ENCODE results near the gene HOXA3.

The HOXA3 gene

GRCh38 chr7:27188386-27189294, 36.3 kb upstream of the HOXA3 start:
- peaks cover 97 to 98% of the 10 kb centered on the region in 2 donors for H3K27me3 ChIP-seq (ENCODE audit: control insufficient read depth in 1 of 2, insufficient read depth in 2 of 2, low read length in 2 of 2)
- H3K36me3 ChIP-seq (ENCODE audit: control insufficient read depth in 1 of 2, insufficient read depth in 2 of 2, low read length in 2 of 2), result no peaks in the 10 kb centered on the region
- no peak overlapping the region for H3K27ac ChIP-seq (ENCODE audit: low read depth, low read length)
- peaks cover 20 to 31% of the 10 kb centered on the region in 2 donors for H3K4me1 ChIP-seq (ENCODE audit: control insufficient read depth in 1 of 2, insufficient read depth in 2 of 2, low read length in 2 of 2)
- H3K9me3 ChIP-seq (ENCODE audit: control insufficient read depth in 1 of 2, low read length in 2 of 2), result no peaks in the 10 kb centered on the region
- peak overlapping the region; percentile 24 to 28 for H3K4me3 ChIP-seq (ENCODE audit: low read depth in 1 of 2, low read length in 2 of 2)
- no peak overlapping the region for H3K9ac ChIP-seq (ENCODE audit: low read depth in 1 of 2, low read length in 2 of 2)

- Histone ChIP-seq H3K27ac (ENCODE audit: low read depth, low read length) (no peak overlapping the region), H3K9me3 (ENCODE audit: control insufficient read depth in 1 of 2, low read length in 2 of 2) (no peaks in the 10 kb centered on the region), H3K36me3 (ENCODE audit: control insufficient read depth in 1 of 2, insufficient read depth in 2 of 2, low read length in 2 of 2) (no peaks in the 10 kb centered on the region), H3K27me3 (ENCODE audit: control insufficient read depth in 1 of 2, insufficient read depth in 2 of 2, low read length in 2 of 2) (peaks cover 97 to 98% of the 10 kb centered on the region in 2 donors), H3K4me3 (ENCODE audit: low read depth in 1 of 2, low read length in 2 of 2) (peak overlapping the region in 1 of 2 donors; percentile 28), H3K9ac (ENCODE audit: low read depth in 1 of 2, low read length in 2 of 2) (no peak overlapping the region), H3K4me1 (ENCODE audit: control insufficient read depth in 1 of 2, insufficient read depth in 2 of 2, low read length in 2 of 2) (peaks cover 20 to 27% of the 10 kb centered on the region in 2 donors)
Observed at GRCh38 chr7:27187475-27188385, 35.3 kb upstream of the HOXA3 start.

GRCh38 chr7:27186668-27187474, 34.5 kb upstream of the HOXA3 start:
- Histone ChIP-seq H3K27ac (ENCODE audit: low read depth, low read length) (no peak overlapping the region), H3K9ac (ENCODE audit: low read depth in 1 of 2, low read length in 2 of 2) (no peak overlapping the region)

DNA sequence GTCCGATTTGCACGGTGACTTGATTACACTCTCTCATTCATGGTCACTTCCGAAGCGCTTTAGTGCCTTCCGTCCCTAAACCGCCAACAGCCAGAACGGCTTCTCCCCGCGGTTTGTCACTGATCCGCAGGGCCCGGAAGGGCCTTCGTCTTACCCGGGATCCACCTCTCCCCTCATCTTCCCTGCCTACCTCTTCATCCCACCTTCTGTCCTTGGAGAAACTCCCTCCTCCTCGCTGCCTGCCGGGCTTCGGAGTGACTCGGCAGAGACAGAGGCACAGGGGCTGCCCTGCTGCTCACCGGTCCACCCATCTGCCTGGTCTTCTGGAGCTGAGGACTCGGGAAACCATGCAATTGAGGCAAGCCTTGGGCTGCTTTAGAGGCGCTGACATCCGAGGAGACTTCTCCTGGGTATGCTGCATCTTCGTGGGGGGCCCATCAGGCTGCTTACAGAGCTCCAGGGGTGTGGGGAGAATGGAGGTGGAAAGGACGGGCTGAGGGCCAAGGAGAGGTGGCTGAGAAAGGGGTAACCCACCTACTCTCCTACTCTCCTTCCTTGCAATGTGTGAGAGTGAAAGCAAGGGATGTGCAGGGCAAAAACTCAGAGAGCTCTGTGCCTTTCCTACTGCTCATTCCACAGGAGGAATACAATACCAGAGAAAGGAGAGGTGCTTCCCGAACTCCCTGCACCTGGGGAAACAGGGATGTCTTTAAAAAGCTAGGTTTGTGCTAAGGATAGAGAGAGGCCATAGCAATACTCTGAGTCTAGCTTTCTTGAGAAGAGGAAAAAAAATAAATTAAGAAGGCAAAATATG, 33.7 kb upstream of the HOXA3 start:
- Histone ChIP-seq H3K4me1 (ENCODE audit: control insufficient read depth in 1 of 2, insufficient read depth in 2 of 2, low read length in 2 of 2) (peaks cover 20 to 27% of the 10 kb centered on the region in 2 donors), H3K9ac (ENCODE audit: low read depth in 1 of 2, low read length in 2 of 2) (no peak overlapping the region), H3K36me3 (ENCODE audit: control insufficient read depth in 1 of 2, insufficient read depth in 2 of 2, low read length in 2 of 2) (no peaks in the 10 kb centered on the region), H3K27me3 (ENCODE audit: control insufficient read depth in 1 of 2, insufficient read depth in 2 of 2, low read length in 2 of 2) (peaks cover 93 to 96% of the 10 kb centered on the region in 2 donors), H3K27ac (ENCODE audit: low read depth, low read length) (no peak overlapping the region), H3K4me3 (ENCODE audit: low read depth in 1 of 2, low read length in 2 of 2) (no peak overlapping the region), H3K9me3 (ENCODE audit: control insufficient read depth in 1 of 2, low read length in 2 of 2) (no peaks in the 10 kb centered on the region)

More at GRCh38 chr7:27186668-27187474, 34.5 kb upstream of the HOXA3 start:
- no peak overlapping the region for H3K4me3 ChIP-seq (ENCODE audit: low read depth in 1 of 2, low read length in 2 of 2)
- H3K27me3 ChIP-seq (ENCODE audit: control insufficient read depth in 1 of 2, insufficient read depth in 2 of 2, low read length in 2 of 2), result peaks cover 97 to 98% of the 10 kb centered on the region in 2 donors
- H3K4me1 ChIP-seq (ENCODE audit: control insufficient read depth in 1 of 2, insufficient read depth in 2 of 2, low read length in 2 of 2), result peaks cover 20 to 27% of the 10 kb centered on the region in 2 donors
- no peaks in the 10 kb centered on the region for H3K36me3 ChIP-seq (ENCODE audit: control insufficient read depth in 1 of 2, insufficient read depth in 2 of 2, low read length in 2 of 2)
- no peaks in the 10 kb centered on the region for H3K9me3 ChIP-seq (ENCODE audit: control insufficient read depth in 1 of 2, low read length in 2 of 2)

DNA sequence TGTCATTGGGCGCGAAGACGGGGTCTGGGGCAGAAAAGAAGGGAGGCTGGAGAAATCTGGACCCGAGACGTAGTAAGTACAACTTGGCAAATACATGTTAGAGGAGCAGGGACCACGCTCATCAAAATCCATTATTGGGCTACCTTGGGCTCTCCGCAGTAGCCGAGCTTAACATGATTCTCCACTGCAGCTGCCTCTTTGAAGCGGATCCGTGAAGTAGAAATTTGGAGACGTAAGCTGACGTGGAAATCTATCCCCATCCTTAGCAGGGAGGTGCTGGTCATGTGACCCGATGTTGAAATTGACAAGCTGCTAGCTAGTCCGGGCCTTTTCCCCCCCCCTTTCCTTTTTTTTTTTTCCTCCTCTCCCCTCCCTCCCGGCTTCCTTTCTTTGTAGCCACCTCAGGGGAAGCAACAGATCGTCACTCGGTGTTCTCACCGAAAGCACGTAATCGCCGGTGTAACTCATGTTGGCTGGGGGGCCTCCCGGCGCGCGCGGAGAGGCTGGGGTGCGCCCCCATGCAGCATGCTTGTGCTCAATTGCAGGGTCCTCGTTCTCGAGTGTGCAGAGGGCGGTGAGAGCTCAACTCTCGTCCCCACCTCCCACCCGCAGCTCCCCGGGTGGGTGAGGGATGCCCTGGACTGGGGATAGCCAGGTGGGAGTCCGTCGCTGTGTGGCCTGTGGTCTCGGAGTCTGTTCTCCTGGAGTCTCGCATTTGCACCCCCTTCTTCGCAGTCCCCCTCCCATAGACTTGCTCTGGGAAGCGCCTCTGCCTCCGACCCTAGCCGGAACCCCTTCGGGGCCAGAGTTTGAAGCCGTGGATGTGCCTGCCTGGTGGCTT, 32.9 kb upstream of the HOXA3 start, which contains the start of gene HOXA11:
HOXA11 (minus strand) TSS at position 220 of the 841 bp plus-strand sequence; CDS start at position 132, 88 bp downstream.
- Histone ChIP-seq H3K27me3 (ENCODE audit: control insufficient read depth in 1 of 2, insufficient read depth in 2 of 2, low read length in 2 of 2) (peaks cover 88 to 96% of the 10 kb centered on the region in 2 donors), H3K4me1 (ENCODE audit: control insufficient read depth in 1 of 2, insufficient read depth in 2 of 2, low read length in 2 of 2) (peaks cover 20 to 27% of the 10 kb centered on the region in 2 donors), H3K27ac (ENCODE audit: low read depth, low read length) (no peak within 1 kb of the TSS), H3K9ac (ENCODE audit: low read depth in 1 of 2, low read length in 2 of 2) (no peak within 1 kb of the TSS), H3K4me3 (ENCODE audit: low read depth in 1 of 2, low read length in 2 of 2) (peak within 1 kb of the TSS; percentile 38 to 48), H3K36me3 (ENCODE audit: control insufficient read depth in 1 of 2, insufficient read depth in 2 of 2, low read length in 2 of 2) (no peaks in the 10 kb centered on the region), H3K9me3 (ENCODE audit: control insufficient read depth in 1 of 2, low read length in 2 of 2) (no peaks in the 10 kb centered on the region)

DNA sequence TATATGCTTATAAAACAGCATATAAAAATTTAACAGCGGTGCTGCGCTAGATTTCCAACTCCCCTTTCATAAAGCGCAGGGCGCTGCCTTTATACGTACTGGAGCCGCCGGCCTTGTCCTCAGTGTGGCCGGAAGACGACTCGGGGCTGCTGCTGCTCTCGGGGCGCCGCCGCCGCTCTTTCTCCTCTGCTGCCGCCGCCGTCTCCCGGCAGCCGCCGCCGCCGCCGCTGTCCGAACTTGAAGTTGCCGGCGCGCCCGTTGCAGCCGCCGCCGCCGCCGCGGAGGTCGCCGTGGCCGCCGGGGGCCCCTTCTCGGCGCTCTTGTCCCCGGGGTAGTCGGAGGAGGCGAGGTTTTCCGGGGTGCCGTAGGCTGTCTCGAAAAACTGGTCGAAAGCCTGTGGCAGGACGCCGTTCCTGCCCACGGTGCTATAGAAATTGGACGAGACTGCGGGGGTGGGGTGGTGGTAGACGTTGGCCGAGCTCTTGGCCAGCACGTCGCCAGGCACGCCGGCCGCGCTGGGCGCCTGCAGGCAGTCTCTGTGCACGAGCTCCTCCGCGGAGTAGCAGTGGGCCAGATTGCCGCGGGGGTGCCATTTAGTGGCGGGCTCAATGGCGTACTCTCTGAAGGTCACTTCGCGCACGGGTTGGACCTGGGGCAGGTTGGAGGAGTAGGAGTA, 32.1 kb upstream of the HOXA3 start:
- Histone ChIP-seq H3K9me3 (ENCODE audit: control insufficient read depth in 1 of 2, low read length in 2 of 2) (no peaks in the 10 kb centered on the region), H3K4me1 (ENCODE audit: control insufficient read depth in 1 of 2, insufficient read depth in 2 of 2, low read length in 2 of 2) (peaks cover 20 to 32% of the 10 kb centered on the region in 2 donors), H3K27me3 (ENCODE audit: control insufficient read depth in 1 of 2, insufficient read depth in 2 of 2, low read length in 2 of 2) (peaks cover 88 to 96% of the 10 kb centered on the region in 2 donors), H3K36me3 (ENCODE audit: control insufficient read depth in 1 of 2, insufficient read depth in 2 of 2, low read length in 2 of 2) (no peaks in the 10 kb centered on the region), H3K4me3 (ENCODE audit: low read depth in 1 of 2, low read length in 2 of 2) (peak overlapping the region; percentile 38 to 48), H3K9ac (ENCODE audit: low read depth in 1 of 2, low read length in 2 of 2) (no peak overlapping the region), H3K27ac (ENCODE audit: low read depth, low read length) (no peak overlapping the region)

- H3K9ac ChIP-seq (ENCODE audit: low read depth in 1 of 2, low read length in 2 of 2), result no peak overlapping the region
Observed at GRCh38 chr7:27183682-27184336, 31.4 kb upstream of the HOXA3 start.

More at GRCh38 chr7:27183682-27184336, 31.4 kb upstream of the HOXA3 start:
- Histone ChIP-seq H3K27ac (ENCODE audit: low read depth, low read length) (no peak overlapping the region), H3K4me3 (ENCODE audit: low read depth in 1 of 2, low read length in 2 of 2) (peak overlapping the region; percentile 38 to 43), H3K27me3 (ENCODE audit: control insufficient read depth in 1 of 2, insufficient read depth in 2 of 2, low read length in 2 of 2) (peaks cover 85 to 96% of the 10 kb centered on the region in 2 donors), H3K36me3 (ENCODE audit: control insufficient read depth in 1 of 2, insufficient read depth in 2 of 2, low read length in 2 of 2) (no peaks in the 10 kb centered on the region), H3K9me3 (ENCODE audit: control insufficient read depth in 1 of 2, low read length in 2 of 2) (no peaks in the 10 kb centered on the region), H3K4me1 (ENCODE audit: control insufficient read depth in 1 of 2, insufficient read depth in 2 of 2, low read length in 2 of 2) (peaks cover 15 to 30% of the 10 kb centered on the region in 2 donors)

Measured in duodenal mucosa (tissue), 2 donors.